ENCODE results near the gene PTGER3. TPM values are rescaled to one million over a fixed set of nuclear protein-coding genes. Genes with fewer than 3 reads are reported as not detected.

PTGER3 gene
- total RNA-seq, 1 experiment from 2014 or later: 0.08 TPM

- no peaks in the 10 kb centered on the region for H3K4me1 ChIP-seq (ENCODE audit: control insufficient read depth, insufficient read depth, low read length)
- H3K27ac ChIP-seq (ENCODE audit: low read length): no peak overlapping the region
- in situ Hi-C loops (cut with HindIII; ENCODE audit: low pct_unique_long_range_greater_than_20kb, low sequenced_read_pairs): no loop called here
- H3K9me3 ChIP-seq (ENCODE audit: control insufficient read depth, insufficient read depth, low read depth, low read length): no peaks in the 10 kb centered on the region
- POLR2A ChIA-PET: no interaction called here
- no peaks in the 10 kb centered on the region for H3K27me3 ChIP-seq (ENCODE audit: control insufficient read depth, insufficient read depth, low read length)
- DNase-seq (ENCODE audit: low read depth, low spot score) (no peak), ATAC-seq (no peak)
- TF ChIP-seq SIN3A (IDR thresholded peaks at IDR 0.05; ENCODE audit: borderline replicate concordance, insufficient read depth, low read depth, low read length): no peak
- no peak for TF ChIP-seq POLR2AphosphoS5 (IDR thresholded peaks at IDR 0.05; ENCODE audit: low read depth, low read length)
- TF ChIP-seq CTCF (IDR thresholded peaks at IDR 0.05): no peak
- no peak for TF ChIP-seq TCF7L2 (IDR thresholded peaks at IDR 0.05; ENCODE audit: low read depth, low read length)
- no peak for TF ChIP-seq REST (IDR thresholded peaks at IDR 0.05; ENCODE audit: insufficient read depth in 1 of 2, low read depth in 2 of 2, low read length in 1 of 2)
- intact Hi-C loops (cut with micrococcal nuclease; ENCODE audit: unreplicated experiment): no loop called here
- no peaks in the 10 kb centered on the region for H3K36me3 ChIP-seq (ENCODE audit: control insufficient read depth, insufficient read depth, low read length)
- no peak overlapping the region for H3K4me3 ChIP-seq (ENCODE audit: low read depth in 2 of 2, low read length in 2 of 2)
- CTCF ChIA-PET: no interaction called here
- no TSS peak for BruUV-seq (replicated peaks)
Observed at GRCh38 chr1:71031426-71031825, 16.2 kb downstream of the PTGER3 start.

DNA sequence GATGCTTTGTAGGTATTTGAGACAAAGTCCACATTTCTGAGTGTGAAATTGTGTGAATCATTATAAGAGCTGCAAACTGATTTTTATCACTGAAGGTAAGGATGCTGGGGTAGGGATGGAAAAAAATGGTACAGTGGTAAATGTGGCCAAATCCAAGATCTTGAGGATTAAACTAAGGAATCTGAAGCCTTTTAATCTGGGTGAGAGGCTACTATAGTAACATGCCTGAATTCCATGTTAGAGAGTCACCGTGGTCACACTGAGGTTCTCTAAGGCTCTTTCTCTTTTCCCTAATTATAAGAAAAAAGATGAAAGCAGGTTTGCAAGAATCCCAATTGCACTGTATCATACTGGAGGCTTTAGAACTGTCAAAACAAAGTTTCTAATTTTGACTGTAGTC lies 17.6 kb downstream of the PTGER3 start:
- no peak overlapping the region for H3K27ac ChIP-seq (ENCODE audit: low read length)
- in situ Hi-C loops (cut with HindIII; ENCODE audit: low pct_unique_long_range_greater_than_20kb, low sequenced_read_pairs): no loop called here
- no peak overlapping the region for H3K4me3 ChIP-seq (ENCODE audit: low read depth in 2 of 2, low read length in 2 of 2)
- no TSS peak for BruUV-seq (replicated peaks)
- no peak for ATAC-seq
- H3K9me3 ChIP-seq (ENCODE audit: control insufficient read depth, insufficient read depth, low read depth, low read length): no peaks in the 10 kb centered on the region
- H3K36me3 ChIP-seq (ENCODE audit: control insufficient read depth, insufficient read depth, low read length): no peaks in the 10 kb centered on the region
- TF ChIP-seq TCF7L2 (IDR thresholded peaks at IDR 0.05; ENCODE audit: low read depth, low read length) (no peak), CTCF (IDR thresholded peaks at IDR 0.05) (no peak), SIN3A (IDR thresholded peaks at IDR 0.05; ENCODE audit: borderline replicate concordance, insufficient read depth, low read depth, low read length) (no peak), POLR2AphosphoS5 (IDR thresholded peaks at IDR 0.05; ENCODE audit: low read depth, low read length) (no peak), REST (IDR thresholded peaks at IDR 0.05; ENCODE audit: insufficient read depth in 1 of 2, low read depth in 2 of 2, low read length in 1 of 2) (no peak)
- intact Hi-C loops (cut with micrococcal nuclease; ENCODE audit: unreplicated experiment): no loop called here
- no peaks in the 10 kb centered on the region for H3K27me3 ChIP-seq (ENCODE audit: control insufficient read depth, insufficient read depth, low read length)
- DNase-seq (ENCODE audit: low read depth, low spot score): no peak
- ChIA-PET POLR2A (no interaction called here), CTCF (no interaction called here)
- no peaks in the 10 kb centered on the region for H3K4me1 ChIP-seq (ENCODE audit: control insufficient read depth, insufficient read depth, low read length)

Data from Panc1 (cell line).